PC-3 (cell line): ENCODE data around the gene KCNH3.

Experiments
- EZH2phosphoT487 ChIP-seq: fragments of 300-600 bp; sonication (generic); IDR thresholded peaks from 2 replicates; pipeline ENCODE4 v1.6.1; 2018; ENCODE audit warnings: mild to moderate bottlenecking, antibody characterized with exemption, low read length, borderline replicate concordance
- TF ChIP-seq, protein P1 (sequence below): fragments of 300-600 bp; sonication (generic); conservative IDR thresholded peaks from 2 replicates; pipeline ENCODE4 v1.5.1; 2017; ENCODE audit warnings: antibody characterized with exemption, low read depth, mild to moderate bottlenecking, low read length

DNA sequence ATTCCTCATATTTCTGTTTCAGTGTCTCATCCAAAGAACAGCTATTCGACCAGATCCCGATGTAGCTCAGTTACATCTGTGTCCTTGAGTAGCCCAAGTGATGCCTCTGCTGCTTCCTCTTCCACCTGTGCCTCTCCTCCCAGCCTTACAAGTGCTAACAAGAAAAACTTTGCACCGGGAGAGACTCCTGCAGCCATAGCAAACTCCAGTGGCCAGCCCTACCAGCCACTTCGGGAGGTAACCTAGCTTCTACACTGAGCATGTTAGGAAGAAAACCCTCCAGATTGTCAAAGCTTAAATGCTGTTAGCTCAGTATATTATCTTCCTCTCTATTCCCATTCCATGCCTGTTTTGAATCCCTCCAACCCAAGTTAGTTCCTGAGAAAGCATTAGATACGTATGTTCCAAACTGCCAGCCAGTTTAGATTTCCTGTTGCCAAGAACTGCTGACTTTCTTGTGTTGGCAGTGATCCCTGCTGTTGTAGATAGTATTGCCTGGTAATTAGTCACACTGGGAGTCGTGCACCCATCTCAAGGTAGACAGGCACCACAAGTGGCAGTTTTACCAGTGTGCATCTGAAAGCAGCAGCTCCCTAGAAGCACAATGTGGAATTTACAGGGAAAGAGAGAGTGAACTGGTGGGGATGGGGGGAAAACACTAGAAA, 14.0 kb upstream of the KCNH3 start:
- TF ChIP-seq EZH2phosphoT487, result no peak
- TF ChIP-seq, protein P1, sequence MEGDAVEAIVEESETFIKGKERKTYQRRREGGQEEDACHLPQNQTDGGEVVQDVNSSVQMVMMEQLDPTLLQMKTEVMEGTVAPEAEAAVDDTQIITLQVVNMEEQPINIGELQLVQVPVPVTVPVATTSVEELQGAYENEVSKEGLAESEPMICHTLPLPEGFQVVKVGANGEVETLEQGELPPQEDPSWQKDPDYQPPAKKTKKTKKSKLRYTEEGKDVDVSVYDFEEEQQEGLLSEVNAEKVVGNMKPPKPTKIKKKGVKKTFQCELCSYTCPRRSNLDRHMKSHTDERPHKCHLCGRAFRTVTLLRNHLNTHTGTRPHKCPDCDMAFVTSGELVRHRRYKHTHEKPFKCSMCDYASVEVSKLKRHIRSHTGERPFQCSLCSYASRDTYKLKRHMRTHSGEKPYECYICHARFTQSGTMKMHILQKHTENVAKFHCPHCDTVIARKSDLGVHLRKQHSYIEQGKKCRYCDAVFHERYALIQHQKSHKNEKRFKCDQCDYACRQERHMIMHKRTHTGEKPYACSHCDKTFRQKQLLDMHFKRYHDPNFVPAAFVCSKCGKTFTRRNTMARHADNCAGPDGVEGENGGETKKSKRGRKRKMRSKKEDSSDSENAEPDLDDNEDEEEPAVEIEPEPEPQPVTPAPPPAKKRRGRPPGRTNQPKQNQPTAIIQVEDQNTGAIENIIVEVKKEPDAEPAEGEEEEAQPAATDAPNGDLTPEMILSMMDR, result no peak
